Endothelial cell of hepatic sinusoid (primary cell): ENCODE results near the gene PCDH12.

ENCODE experiments used
- in situ Hi-C: cut with HindIII; loops from 2 replicates; pipeline ENCODE4 v1.10.0; 2017; ENCODE audit warnings: low sequenced_read_pairs

Gene PCDH12

DNA sequence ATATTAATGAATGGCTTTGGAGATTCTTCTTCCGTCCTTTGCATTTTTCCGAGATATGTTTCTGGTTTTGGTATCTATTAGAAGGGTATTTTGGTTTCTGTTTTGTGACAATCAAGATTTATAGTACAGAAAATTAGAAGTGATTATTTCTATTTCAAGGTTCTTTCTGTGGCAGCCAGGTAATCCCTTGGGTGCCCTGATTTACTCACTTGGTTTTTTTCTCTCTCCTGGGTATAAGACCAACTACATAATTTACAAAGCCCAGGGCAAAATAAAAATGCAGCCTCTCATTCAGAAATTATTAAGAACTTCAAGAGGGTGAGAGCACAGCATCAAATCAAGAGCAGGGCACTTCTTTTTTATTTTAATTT lies 8.9 kb upstream of the PCDH12 start:
- in situ Hi-C loops: no loop called here

DNA sequence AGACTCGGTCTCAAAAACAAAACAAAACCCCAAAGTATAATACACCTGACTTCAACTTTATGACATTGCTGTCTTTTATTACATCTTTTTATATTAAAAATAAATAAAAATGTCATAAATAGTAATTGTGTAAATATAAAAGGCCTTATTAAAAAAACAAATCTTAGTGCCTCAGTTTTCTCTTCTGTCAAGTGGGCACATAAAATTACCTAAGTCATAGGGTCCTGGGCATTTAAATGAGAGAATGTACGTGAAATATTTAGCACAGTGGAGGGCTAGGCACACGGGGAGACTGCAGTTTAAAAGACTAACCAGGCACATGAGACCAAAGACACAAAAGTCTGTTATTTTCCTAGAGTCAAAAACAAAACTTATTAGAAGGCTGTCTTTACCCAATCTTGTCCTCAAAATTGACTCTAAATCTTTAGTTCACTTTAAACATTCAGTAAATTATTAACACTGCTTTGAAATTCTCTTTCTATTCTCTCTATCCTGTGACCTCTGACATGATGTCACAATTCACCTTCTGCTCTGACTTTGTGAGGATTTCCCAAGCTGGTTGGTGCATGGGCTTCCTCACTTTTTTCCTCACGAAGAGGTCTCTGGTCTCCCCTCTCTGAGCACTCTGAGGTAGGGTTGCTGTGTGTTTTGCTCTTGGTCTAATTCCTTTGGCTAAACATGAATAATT lies 8.4 kb upstream of the PCDH12 start:
- in situ Hi-C loops: no loop called here

DNA sequence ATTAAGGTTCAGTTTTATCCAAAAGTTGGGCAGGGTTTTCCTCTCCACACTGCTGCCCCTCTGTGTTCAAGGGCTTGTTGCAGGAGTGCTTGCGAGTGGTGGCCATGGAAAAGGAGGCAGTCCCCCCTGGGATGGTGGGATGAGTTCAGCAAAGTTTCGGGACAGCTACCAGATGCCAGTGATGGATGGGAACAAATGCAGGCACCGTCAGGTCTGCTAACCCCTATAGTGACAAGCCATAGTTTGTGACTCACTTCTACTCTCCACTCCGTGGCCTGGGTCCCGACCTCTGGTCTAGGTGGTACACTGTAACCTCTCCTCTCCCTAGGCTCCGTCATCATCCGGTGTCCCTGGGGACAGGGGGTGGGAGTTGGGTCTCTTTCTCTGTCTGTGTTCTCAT lies 7.1 kb upstream of the PCDH12 start:
- in situ Hi-C loops: no loop called here

DNA sequence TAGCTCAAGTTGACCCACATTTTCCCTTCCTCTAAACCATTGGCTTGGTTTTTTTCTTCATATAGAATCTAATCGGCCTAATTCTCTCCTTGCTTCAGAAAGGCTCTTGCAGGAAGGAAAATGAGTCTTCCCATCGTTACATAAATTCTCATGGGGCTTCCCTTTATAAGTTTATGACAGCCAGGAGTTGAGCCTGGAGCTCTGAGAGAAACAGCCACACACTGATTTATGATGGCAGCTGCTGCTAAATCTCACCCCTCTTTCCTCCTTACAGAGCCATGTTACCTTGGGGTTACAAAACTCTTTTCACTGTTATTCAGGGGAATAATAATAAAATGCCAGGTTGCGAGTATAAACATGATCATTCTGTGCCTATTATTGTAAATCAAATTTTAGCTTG lies 5.7 kb upstream of the PCDH12 start:
- in situ Hi-C loops: no loop called here

DNA sequence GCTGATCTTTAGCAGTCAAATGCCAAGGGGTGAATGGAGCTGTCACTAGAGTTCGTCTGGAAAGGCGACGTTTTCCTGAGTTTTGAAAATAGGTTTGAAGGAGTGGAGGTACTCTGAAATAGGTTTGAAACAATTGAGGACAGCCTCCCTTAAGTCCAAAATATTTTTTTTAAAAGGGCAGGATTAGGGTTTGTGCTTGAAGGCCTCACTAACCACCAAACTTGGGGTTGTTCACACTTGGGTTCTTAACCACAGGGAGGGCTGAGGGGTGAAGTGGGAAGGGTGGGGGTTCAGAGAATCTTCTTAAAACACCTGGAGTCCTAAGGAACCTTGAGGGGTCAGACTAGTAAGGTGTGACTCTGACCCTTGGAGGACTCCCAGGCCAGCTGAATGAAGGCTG lies 3.5 kb upstream of the PCDH12 start:
- in situ Hi-C loops: no loop called here

DNA sequence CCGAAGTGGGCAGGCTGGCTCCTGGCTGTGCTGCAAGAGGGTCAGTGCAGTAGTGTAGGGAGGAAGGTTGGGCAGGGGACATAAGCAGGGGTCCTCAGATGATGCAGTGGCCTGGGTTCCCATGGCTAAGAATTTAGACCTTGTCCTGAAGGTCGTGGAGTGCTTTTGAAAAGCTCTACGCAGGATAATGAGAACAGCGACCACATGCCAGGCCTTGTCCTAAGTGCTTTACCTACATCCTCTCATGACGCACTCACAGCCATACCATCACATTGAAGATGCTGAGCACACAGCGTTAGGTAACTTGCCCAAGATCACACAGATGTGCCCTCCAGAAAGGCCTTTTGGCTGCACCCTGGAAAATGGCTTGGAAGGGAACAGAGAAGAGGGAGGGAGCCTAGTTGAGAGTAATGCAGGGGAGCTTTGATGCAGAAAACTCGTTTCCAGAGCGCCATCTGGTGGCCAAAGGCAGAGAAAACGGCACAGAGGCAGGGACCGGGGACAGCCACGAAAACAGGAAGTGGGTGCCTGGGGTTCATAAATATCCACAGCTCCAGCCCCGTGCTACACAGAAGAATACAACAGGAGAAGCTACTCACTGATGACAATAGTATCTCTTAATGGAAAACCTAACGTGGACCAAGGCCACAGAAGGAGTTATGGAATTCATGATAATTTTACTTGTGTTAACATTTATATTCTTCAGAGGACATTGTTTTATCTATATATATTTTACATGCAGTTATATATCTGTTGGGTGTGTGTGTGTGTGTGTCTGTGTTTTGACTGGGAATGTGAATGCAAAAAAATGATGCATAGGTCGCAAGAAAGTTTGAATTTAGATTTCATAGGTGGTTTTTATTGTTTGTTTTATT lies 2.7 kb upstream of the PCDH12 start:
- in situ Hi-C loops: no loop called here

DNA sequence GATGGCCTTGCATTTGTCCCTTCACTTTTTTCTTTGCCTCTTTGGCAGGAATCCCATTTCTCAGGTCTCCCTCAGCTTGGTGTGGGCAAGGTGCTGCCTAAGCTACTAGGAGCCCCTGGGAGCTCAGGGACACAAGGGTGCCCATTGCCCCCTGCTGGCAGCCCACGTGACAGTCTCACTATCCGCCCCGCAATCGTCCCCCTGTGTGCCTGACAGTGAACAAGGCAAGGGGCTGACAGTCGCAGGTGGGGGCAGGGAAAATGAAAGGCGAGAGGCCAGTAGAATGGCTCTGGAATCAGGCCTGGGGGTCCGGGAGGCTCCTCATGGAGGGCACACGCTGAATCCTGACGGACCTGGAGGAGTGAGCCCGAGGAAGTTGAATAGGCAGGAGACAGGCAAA lies 2.0 kb upstream of the PCDH12 start:
- in situ Hi-C loops: no loop called here

DNA sequence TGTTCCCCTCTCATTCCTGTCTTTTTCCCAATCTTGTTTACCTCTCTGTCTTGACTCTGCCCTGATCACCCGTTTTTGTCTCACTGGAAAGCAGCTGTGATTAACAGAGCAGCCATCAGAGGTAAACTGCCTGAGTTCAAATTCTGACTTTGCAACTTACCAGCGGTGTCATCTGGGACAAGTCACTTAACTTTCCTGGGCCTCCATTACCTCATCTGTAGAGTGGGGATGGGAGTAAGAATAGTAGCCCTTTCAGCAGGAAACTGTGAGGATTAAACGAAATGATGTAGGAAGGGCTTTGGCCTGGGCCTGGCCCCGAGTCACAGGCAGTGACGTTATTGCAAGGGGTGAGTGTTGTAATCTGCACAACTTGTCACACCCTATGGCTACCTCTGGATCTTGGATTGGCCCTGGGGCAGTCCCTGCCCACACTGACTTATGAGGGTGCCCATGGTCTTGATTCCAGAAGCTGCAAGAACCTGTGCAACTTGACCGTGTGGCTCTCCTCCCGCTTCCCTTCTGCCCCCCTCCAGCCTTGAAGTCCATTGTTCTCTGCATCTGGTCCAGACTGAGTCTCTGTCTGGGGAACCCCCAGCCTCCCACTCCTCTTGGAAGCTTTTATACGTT lies 657 bp upstream of the PCDH12 start:
- in situ Hi-C loops: loop anchor here (5.0 kb wide), 1 partner anchor 46 kb away; no protein-coding TSS in a partner anchor

DNA sequence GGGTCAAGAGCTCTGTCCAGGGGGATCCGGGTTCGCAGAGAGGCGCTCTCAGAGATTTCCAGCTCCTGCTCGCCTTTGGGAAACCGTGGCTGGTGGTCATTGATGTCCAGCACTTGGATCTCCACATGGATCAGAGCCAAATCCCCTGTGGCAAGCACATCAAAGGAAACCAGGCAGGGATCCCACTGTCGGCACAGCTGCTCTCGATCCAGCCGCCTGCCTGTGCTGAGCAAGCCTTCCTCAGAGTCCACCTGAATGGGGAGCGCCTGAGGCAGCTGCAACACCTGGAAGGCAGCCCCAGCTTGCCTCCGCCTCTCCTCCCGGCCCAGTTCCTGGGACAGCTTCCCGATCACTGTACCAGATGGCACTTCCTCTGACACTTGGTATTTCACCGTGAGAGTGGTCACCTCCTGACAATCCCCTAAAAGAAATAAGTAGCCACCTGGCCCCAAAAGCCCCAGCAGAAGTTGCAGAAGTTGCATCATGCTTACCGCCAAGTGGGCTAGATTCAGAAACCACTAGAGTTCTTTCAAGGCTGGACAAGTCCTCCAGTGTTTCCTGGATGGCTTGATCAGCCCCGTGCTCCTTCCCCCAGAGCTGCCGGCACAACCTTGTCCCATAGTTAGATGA lies 520 bp downstream of the PCDH12 start:
- in situ Hi-C loops: loop anchor here (5.0 kb wide), 1 partner anchor 45 kb away; no protein-coding TSS in a partner anchor

DNA sequence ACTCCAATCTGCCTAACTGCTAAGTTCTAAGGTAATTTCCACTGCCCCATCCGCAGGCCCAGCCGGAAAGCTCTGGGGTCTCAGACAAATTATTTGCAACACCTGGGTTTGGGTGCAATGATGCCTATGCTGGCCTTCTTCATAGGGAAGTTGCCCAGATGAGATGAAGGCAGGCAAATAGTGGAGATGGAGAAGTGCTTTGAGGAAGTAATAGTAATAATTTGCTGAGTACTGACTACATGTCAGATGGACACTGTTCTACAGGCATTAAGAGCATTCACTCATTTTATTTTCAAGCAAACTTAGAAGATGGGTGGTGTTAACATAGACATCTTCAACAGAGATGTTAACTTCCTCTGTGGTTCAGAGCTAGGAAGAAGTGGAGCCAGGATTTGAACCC lies 3.8 kb downstream of the PCDH12 start:
- in situ Hi-C loops: no loop called here

DNA sequence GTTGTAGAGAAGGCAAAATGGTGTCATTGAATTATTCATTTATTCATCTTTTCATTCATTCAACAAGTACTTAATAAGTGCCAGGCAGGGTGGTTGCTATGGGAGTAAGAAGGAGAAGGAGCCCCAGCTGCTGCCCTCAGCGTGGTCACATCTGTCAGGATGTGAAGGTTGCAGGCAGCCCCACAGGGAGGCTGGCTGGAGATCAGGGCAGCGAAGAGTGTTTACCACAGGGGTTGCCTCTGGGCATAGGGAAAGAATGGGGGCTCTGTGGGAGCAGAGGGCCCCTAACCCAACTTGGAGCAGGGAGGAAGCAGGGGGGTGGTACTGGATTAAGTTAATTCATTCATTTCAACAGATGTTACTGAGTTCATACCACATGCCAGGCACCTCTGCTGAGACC lies 6.0 kb downstream of the PCDH12 start:
- in situ Hi-C loops: no loop called here

DNA sequence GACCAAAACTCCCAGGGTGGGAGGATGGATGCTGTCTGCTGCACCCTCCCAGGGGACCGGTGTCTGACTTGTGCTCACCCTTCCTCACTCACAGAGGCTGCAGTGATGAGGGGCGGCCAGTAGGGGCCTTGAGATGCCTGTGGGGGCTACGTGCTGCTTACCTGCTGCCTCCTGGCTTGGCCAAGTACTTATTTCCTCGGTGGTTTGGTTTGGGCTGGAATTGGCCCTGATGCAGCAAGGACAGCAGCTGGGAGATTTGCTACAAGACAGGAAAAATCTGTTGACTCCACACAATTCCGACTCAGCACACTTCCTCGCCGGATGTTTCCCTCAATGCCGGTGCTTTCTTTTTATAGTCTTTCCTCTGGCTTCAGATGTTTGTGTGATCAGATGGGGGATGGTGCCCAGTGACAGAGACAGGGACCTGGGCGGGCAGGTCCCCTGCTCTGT lies 6.6 kb downstream of the PCDH12 start:
- in situ Hi-C loops: no loop called here

DNA sequence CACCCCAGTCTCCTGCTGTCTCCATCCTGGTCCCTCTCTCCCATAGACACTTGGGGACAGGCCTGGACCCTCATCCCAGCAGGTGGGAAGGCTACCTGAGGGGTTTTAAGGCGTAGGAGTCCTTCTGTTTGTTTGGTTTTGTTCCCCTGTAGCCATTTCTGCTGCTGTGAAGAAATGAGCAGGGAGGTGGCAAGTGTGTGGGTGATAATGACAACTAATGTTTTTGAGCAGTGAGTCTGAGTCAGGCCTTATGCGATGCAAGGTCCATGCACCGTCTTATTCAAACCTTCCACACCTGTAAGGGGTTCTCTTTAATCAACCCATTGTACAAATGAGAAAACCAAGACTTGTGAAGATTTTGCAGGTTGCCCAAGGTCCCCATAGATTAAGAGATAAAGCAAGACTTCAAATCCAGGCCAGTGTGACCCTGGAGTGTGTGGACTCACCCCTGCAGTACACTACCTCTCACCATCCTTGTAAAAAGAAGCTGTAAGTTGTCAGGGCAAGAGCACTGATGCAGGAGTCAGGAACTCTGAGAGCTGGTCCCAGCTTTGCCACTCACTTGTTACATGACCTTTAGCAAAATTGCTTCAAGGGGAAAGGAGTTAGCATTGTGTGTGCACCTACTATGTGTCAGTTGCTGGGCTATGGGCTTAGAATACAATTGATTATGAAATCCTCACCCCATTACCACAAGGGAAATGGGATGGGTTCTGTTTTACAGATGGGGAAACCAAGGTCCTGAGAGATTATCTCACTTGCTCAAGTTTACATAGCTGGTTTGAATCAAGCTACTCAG lies 7.6 kb downstream of the PCDH12 start:
- in situ Hi-C loops: no loop called here

DNA sequence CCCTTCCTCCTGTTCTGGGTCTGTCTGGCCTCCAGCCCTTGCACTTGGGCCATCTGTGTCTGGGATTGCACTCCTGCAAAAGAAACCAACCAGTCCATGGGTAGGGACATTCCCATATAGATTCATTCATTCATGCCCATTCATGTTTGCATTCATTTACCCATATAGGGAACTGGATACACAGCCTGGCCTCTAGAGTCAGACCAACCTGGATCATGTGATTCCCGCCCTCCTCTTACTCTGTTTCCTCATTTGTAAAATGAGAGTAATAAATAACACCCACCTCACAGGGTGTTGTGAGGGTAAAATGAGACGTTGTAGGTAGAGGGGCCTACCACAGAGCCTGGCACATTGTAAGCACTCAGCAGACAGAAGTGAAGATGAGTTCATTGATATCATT lies 8.5 kb downstream of the PCDH12 start:
- in situ Hi-C loops: no loop called here

DNA sequence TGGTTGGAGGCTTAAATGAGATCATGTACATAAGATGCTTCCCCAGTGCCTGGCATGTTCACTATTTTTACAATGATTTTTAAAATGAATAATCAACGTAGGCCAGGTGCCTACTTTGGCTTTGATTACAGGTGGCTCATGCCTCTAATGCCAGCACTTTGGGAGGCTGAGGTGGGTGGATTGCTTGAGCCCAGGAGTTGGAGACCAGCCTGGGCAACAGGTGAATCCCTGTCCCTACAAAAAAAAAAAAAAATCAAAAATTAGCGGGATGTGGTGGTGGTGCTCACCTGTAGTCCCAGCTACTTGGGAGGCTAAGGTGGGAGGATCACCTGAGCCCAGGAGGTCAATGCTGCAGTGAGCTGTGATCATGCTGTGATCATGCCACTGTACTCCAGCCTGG lies 9.2 kb downstream of the PCDH12 start:
- in situ Hi-C loops: no loop called here

DNA sequence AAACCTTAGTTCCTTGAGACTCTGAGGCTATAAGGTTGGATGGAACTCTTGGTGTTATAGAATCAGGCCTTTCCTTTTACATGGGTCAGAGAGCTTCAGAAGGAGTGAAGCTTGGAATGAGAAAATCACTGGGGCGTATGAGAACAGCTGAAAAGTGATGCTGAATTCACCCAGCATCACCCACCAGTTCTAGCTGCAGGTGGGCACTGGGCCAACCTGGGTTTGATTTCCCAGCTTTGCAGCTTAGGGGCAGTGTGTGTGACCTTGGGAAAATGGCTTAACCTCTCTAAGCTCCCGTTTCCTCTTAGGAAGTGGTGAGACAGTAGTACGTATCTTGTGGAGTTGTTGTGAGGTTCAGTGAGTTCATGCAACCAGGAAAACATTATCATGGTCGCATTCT lies 10.7 kb downstream of the PCDH12 start:
- in situ Hi-C loops: no loop called here

DNA sequence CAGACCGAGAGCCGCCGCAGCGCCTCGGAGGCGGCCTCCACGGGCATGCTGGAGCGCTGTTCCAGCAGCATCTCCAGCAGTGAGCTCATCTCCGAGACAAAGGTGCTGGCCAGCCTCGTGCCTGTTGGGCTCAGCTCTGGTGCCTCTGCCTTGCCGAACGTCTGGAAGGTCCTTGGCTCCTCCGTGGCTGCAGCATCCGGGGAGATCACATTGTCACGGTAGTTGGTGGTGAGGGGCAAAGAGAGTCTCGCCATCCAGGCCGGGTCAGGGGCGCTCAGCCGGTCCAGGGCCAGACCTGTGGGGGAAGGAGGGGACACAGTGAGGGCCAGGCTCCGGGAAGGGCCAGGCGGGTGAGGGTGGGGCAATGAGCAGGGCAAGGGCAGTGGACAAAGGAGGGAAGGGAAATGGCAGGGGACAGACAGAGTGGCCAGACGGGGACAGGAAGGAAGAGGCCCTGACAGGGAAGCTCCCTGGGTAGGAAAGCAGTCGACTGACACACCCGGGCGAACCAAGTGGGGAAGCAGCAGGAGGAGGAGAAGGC lies 12.4 kb downstream of the PCDH12 start:
- in situ Hi-C loops: no loop called here

DNA sequence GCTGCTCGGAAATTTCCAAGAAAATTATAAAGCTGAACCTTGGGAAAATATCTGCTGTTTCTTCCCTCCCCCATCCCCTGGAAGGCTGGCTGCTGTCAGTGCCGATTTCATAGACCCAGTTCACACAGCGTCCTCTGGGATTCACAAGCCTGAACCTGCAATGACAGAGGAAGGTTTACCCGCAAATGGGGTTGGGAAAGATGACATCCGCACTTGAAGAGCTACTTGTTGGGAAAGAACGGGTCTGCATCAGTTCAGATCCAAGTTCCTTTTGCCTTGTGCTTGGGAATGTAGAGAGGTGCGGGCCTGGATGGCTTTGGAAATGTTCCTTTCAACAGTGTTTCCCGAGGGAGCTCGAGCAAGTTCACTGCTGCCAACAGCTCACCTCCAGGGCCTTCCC lies 13.9 kb downstream of the PCDH12 start:
- in situ Hi-C loops: no loop called here

DNA sequence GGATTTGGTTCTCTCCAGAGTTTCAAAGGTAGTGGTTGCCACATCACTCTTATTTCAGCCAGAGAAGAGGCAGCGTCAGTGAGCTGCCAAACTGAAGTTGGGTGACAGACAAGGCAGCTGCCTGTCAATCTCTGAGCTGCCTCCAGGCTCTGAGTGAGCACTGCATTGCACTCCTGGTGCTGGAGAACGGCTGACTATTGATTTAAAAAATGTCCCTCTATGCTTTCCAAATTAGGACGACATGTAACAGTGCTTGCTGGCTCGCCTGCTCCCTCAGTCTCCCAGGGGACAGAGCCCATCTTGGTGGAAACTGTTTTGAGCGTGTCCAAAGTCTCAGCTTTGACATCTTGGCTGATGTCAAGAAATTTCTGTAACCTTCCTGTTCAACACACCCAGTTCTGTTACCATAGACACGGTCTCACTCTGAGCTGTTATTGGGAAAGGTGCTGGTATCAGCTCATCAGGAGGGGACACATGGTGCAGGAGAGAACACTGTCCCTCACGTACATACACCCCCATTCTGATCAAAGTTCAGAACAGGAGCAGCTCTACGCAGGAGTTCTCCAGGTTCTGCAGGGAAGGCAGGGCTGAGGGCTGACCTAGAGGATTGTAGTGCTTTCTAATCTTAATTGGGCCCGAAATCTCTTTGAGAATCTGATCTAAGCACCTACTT lies 15.7 kb downstream of the PCDH12 start:
- in situ Hi-C loops: no loop called here

DNA sequence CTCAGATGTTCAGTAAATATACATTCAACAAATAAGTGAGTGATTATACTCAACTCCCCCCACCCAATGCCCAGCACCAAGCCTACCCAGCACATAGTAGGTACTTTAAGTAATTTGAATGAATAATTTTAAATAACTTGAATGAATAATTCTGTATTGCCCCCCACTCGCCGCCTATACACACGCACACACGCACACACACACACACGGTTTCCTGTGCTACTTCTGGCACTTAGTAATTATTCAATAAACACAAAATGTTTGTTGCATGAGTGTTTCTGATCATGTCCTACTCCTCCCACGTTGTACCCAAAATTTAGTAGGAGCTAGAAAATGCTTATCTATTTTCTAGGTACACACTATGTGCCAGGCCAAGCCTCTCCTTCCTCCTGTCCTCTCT lies 16.2 kb downstream of the PCDH12 start:
- in situ Hi-C loops: no loop called here
